Trophoblast cell (in vitro differentiated cells and primary cell): ENCODE data around the gene TBCA.

Experiments
- DNase-seq, 2 donors: peaks; one replicate each; pipeline ENCODE4 v3.0.0-alpha.2; 2016
- H2AFZ ChIP-seq: 2 replicates; pipeline ENCODE4 v1.6.1; 2013; ENCODE audit warnings: low read length, moderate library complexity, mild to moderate bottlenecking; ENCODE audit not compliant: insufficient read depth, poor library complexity
- H2AK5ac ChIP-seq: 2 replicates; pipeline ENCODE4 v1.6.1; 2013; ENCODE audit warnings: mild to moderate bottlenecking, low read length
- H2BK120ac ChIP-seq: 2 replicates; pipeline ENCODE4 v1.6.1; 2013; ENCODE audit warnings: low read length, mild to moderate bottlenecking, moderate library complexity; ENCODE audit not compliant: insufficient read depth, poor library complexity
- H2BK12ac ChIP-seq: 2 replicates; pipeline ENCODE4 v1.6.1; 2013; ENCODE audit warnings: mild to moderate bottlenecking, low read length, moderate library complexity
- H2BK5ac ChIP-seq: 2 replicates; pipeline ENCODE4 v1.6.1; 2013; ENCODE audit warnings: low read length, low read depth, moderate library complexity, mild to moderate bottlenecking; ENCODE audit not compliant: poor library complexity
- H3K14ac ChIP-seq: 2 replicates; pipeline ENCODE4 v1.6.1; 2013; ENCODE audit warnings: mild to moderate bottlenecking, low read length
- H3K18ac ChIP-seq: 2 replicates; pipeline ENCODE4 v1.6.1; 2013; ENCODE audit warnings: mild to moderate bottlenecking, low read length
- H3K23ac ChIP-seq: 2 replicates; pipeline ENCODE4 v1.6.1; 2013; ENCODE audit warnings: low read length
- H3K27ac ChIP-seq: 2 replicates; pipeline ENCODE4 v1.5.1; 2013; ENCODE audit warnings: low read depth, mild to moderate bottlenecking, inconsistent platforms, low read length, moderate library complexity
- H3K27me3 ChIP-seq: 2 replicates; pipeline ENCODE4 v1.6.1; 2013; ENCODE audit warnings: inconsistent platforms, mild to moderate bottlenecking, low read length, moderate library complexity; ENCODE audit not compliant: insufficient read depth
- H3K36me3 ChIP-seq, 2 experiments: 1 replicate in 1 of 2; 2 replicates in 1 of 2; pipeline ENCODE4 v1.6.1; 2013; ENCODE audit warnings: low read length in 2 of 2, mild to moderate bottlenecking in 2 of 2, moderate library complexity in 1 of 2; ENCODE audit not compliant: insufficient read depth in 2 of 2, control insufficient read depth in 1 of 2
- H3K4ac ChIP-seq: 2 replicates; pipeline ENCODE4 v1.6.1; 2013; ENCODE audit warnings: low read depth, mild to moderate bottlenecking, low read length, moderate library complexity
- H3K4me1 ChIP-seq, 2 experiments: 1 replicate in 1 of 2; 2 replicates in 1 of 2; pipeline ENCODE4 v1.6.1; 2013; ENCODE audit warnings: low read length in 2 of 2, mild to moderate bottlenecking in 2 of 2, moderate library complexity in 1 of 2; ENCODE audit not compliant: insufficient read depth in 2 of 2, control insufficient read depth in 1 of 2
- H3K4me2 ChIP-seq: 2 replicates; pipeline ENCODE4 v1.6.1; 2013; ENCODE audit warnings: inconsistent platforms, mild to moderate bottlenecking, low read length, moderate library complexity
- H3K4me3 ChIP-seq: 2 replicates; pipeline ENCODE4 v1.5.1; 2013; ENCODE audit warnings: mild to moderate bottlenecking, low read depth, low read length, inconsistent platforms
- H3K79me1 ChIP-seq: one replicate; pipeline ENCODE4 v1.6.1; 2013; ENCODE audit warnings: low read length
- H3K79me2 ChIP-seq: 2 replicates; pipeline ENCODE4 v1.6.1; 2013; ENCODE audit warnings: low read length, mild to moderate bottlenecking; ENCODE audit not compliant: control insufficient read depth, insufficient read depth, poor library complexity
- H3K9ac ChIP-seq: 2 replicates; pipeline ENCODE4 v1.6.1; 2013; ENCODE audit warnings: mild to moderate bottlenecking, low read length
- H3K9me3 ChIP-seq: 2 replicates; pipeline ENCODE4 v1.6.1; 2013; ENCODE audit warnings: low read depth, mild to moderate bottlenecking, control low read depth, inconsistent platforms, low read length; ENCODE audit not compliant: insufficient read depth
- H4K12ac ChIP-seq: 2 replicates; pipeline ENCODE4 v1.6.1; 2013; ENCODE audit warnings: low read depth, mild to moderate bottlenecking, low read length, moderate library complexity
- H4K8ac ChIP-seq: 2 replicates; pipeline ENCODE4 v1.6.1; 2013; ENCODE audit warnings: low read depth, mild to moderate bottlenecking, low read length, moderate library complexity
- H4K91ac ChIP-seq: one replicate; pipeline ENCODE4 v1.6.1; 2013; ENCODE audit warnings: low read depth, mild to moderate bottlenecking, low read length, moderate library complexity
- WGBS: extraction: QIAGEN DNeasy Blood & Tissue Kit; methylation state at CpG from one replicate; pipeline ENCODE4 v1.1.7; 2013; ENCODE audit warnings: missing lambda C conversion rate; ENCODE audit not compliant: insufficient read length, insufficient coverage; ENCODE audit errors: extremely low coverage; 5-methylcytosine and 5-hydroxymethylcytosine counted together

TBCA gene

GRCh38 chr5:77806213-77806843, 30.2 kb upstream of the TBCA start:
- WGBS: no CpG with 5 or more reads among the region's 1 CpG
- Histone ChIP-seq H3K4ac (no peak overlapping the region), H3K4me2 (no peak overlapping the region), H2AFZ (no peak overlapping the region), H3K4me1 (no peaks in the 10 kb centered on the region), H3K14ac (no peak overlapping the region), H3K36me3 (no peaks in the 10 kb centered on the region), H4K12ac (no peak overlapping the region), H3K79me1 (no peaks in the 10 kb centered on the region), H4K8ac (no peak overlapping the region), H3K9ac (no peak overlapping the region), H3K27ac (no peak overlapping the region), H3K9me3 (no peaks in the 10 kb centered on the region), H3K79me2 (no peaks in the 10 kb centered on the region), H4K91ac (no peak overlapping the region), H2BK12ac (no peak overlapping the region), H2BK5ac (no peak overlapping the region), H2AK5ac (no peak overlapping the region), H3K27me3 (no peaks in the 10 kb centered on the region), H3K23ac (no peak overlapping the region), H2BK120ac (no peak overlapping the region), H3K4me3 (no peak overlapping the region), H3K18ac (no peak overlapping the region)
- DNase-seq: no peak

DNA sequence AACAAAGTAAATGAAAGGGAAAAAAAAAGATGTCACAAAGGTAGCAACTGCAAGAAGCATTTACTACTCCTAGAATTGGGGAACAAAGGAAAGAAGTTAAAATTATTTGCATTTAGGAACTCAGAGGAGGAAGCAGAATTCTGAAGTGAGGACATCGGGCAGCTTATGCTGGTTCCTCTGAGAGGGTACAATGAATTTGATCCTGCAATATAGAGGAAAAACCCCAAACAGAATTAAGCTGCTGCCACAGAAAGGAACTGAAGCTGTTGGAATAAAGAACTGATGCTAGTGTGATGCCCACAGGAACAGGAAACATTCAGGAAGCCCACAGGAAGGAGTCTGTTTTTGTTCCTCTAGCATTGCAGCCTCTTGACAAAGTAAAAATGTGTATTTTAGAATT, 22.3 kb upstream of the TBCA start:
- no peaks in the 10 kb centered on the region for H3K4me1 ChIP-seq
- H3K4me3 ChIP-seq: no peak overlapping the region
- no peak overlapping the region for H2BK12ac ChIP-seq
- WGBS: no CpG with 5 or more reads among the region's 1 CpG
- no peak overlapping the region for H4K12ac ChIP-seq
- H3K27me3 ChIP-seq: no peaks in the 10 kb centered on the region
- H3K23ac ChIP-seq: no peak overlapping the region
- no peak for DNase-seq
- H3K4me2 ChIP-seq: no peak overlapping the region
- no peak overlapping the region for H3K18ac ChIP-seq
- no peak overlapping the region for H2AFZ ChIP-seq
- H2BK5ac ChIP-seq: no peak overlapping the region
- H3K79me1 ChIP-seq: no peaks in the 10 kb centered on the region
- no peak overlapping the region for H3K27ac ChIP-seq
- no peak overlapping the region for H3K9ac ChIP-seq
- no peak overlapping the region for H4K8ac ChIP-seq
- no peaks in the 10 kb centered on the region for H3K9me3 ChIP-seq
- no peak overlapping the region for H4K91ac ChIP-seq
- H2BK120ac ChIP-seq: no peak overlapping the region
- no peak overlapping the region for H3K14ac ChIP-seq
- H3K4ac ChIP-seq: no peak overlapping the region
- H3K36me3 ChIP-seq: no peaks in the 10 kb centered on the region
- H2AK5ac ChIP-seq: no peak overlapping the region
- H3K79me2 ChIP-seq: no peaks in the 10 kb centered on the region

DNA sequence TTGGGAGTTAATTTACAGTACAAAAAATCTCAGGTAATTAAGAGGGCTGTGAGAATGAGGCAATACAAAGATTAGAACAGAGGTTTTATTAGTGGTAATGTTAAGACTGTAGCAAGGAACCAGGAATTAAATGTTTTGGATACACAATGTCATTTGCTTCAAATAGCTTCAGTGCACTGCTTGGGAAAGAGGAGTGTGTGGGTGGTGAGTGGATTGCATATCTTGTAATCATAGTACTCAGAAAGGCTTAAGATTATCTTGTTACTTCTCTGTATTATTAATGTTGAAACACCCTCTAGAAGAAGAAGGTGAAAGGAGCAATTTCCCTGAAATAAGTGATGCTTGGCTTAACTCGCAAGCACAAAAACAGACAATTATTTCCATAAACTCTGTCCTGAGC, 21.0 kb upstream of the TBCA start:
- H2BK120ac ChIP-seq: no peak overlapping the region
- no peak overlapping the region for H3K4me3 ChIP-seq
- no peak overlapping the region for H2BK12ac ChIP-seq
- H2AK5ac ChIP-seq: no peak overlapping the region
- no peak overlapping the region for H3K23ac ChIP-seq
- no peaks in the 10 kb centered on the region for H3K79me2 ChIP-seq
- H3K9ac ChIP-seq: no peak overlapping the region
- H3K27me3 ChIP-seq: no peaks in the 10 kb centered on the region
- H4K8ac ChIP-seq: no peak overlapping the region
- no peak for DNase-seq
- H3K79me1 ChIP-seq: no peaks in the 10 kb centered on the region
- no peak overlapping the region for H4K91ac ChIP-seq
- H4K12ac ChIP-seq: no peak overlapping the region
- H3K9me3 ChIP-seq: no peaks in the 10 kb centered on the region
- H3K4ac ChIP-seq: no peak overlapping the region
- no peak overlapping the region for H3K27ac ChIP-seq
- no peaks in the 10 kb centered on the region for H3K36me3 ChIP-seq
- no peak overlapping the region for H3K4me2 ChIP-seq
- WGBS: no CpG with 5 or more reads among the region's 1 CpG
- no peak overlapping the region for H3K18ac ChIP-seq
- no peak overlapping the region for H2AFZ ChIP-seq
- H2BK5ac ChIP-seq: no peak overlapping the region
- no peaks in the 10 kb centered on the region for H3K4me1 ChIP-seq
- no peak overlapping the region for H3K14ac ChIP-seq

GRCh38 chr5:77795846-77796245, 19.7 kb upstream of the TBCA start:
- H3K79me2 ChIP-seq: no peaks in the 10 kb centered on the region
- no CpG with 5 or more reads among the region's 3 CpGs for WGBS
- no peak overlapping the region for H3K18ac ChIP-seq
- no peak overlapping the region for H2BK12ac ChIP-seq
- H3K9ac ChIP-seq: no peak overlapping the region
- H3K4ac ChIP-seq: no peak overlapping the region
- H3K4me1 ChIP-seq: no peaks in the 10 kb centered on the region
- no peaks in the 10 kb centered on the region for H3K9me3 ChIP-seq
- no peak overlapping the region for H3K23ac ChIP-seq
- no peaks in the 10 kb centered on the region for H3K36me3 ChIP-seq
- no peak overlapping the region for H3K4me2 ChIP-seq
- H2BK5ac ChIP-seq: no peak overlapping the region
- no peak overlapping the region for H2BK120ac ChIP-seq
- H2AK5ac ChIP-seq: no peak overlapping the region
- H4K91ac ChIP-seq: no peak overlapping the region
- H3K4me3 ChIP-seq: no peak overlapping the region
- no peak overlapping the region for H4K12ac ChIP-seq
- no peak overlapping the region for H3K14ac ChIP-seq
- no peak overlapping the region for H4K8ac ChIP-seq
- no peak overlapping the region for H3K27ac ChIP-seq
- H2AFZ ChIP-seq: no peak overlapping the region
- no peaks in the 10 kb centered on the region for H3K27me3 ChIP-seq
- H3K79me1 ChIP-seq: no peaks in the 10 kb centered on the region
- DNase-seq: no peak
